ENCODE data around the gene IL11. TPM values are rescaled to one million over a fixed set of nuclear protein-coding genes. Genes with fewer than 3 reads are reported as not detected.

Gene IL11
- total and polyA plus RNA-seq, 10 donors = 0.04 to 0.23 (median 0.06) TPM; not detected in 7

DNA sequence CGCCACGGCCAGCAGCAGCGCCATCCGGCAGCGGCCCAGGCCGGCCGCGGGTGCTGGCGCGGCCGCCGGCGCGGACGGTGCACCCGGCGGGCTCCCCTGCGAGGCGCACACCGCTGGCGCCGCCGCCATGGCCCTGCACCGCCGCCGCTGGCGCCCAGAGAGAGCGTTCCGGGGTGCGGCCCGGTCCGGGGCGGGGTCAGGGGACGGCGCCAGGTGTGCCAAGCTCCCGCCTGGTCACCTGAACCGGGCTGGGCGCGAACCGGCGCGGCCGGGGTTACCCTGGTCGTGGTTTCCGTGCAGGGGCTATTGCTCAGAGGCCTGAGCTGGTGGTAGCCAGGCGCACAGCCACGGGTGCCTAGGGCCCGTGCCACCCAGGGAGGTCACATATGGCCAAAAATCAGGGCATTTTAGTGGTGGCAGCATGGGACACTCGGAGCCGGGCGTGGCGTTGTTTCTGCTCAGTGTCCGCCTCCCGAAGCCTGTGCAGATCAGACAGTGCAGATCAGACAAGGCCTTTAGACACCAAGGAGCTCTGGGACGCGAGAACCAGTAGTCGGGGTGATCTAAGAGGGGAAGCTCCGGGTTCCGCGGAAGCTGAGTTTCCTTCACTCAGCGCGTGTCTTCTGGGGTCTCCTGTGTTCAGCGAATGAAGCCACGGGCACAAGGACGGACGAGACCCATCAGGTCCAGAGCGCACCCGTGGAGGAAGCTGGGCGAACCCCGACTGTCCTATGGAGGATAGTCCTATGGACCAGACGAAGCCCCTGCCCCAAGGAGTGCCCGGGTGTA is 14.1 kb upstream of the IL11 start, which contains the start of gene TMEM238:
TSS of gene TMEM238 (minus strand) at position 162 of the 789 bp plus-strand sequence. CDS start at position 129, 33 bp downstream.
- TF ChIP-seq POLR2A (IDR thresholded peaks at IDR 0.05) = no peak
- no peak for TF ChIP-seq POLR2AphosphoS5 (IDR thresholded peaks at IDR 0.05)
- TF ChIP-seq, protein P1, sequence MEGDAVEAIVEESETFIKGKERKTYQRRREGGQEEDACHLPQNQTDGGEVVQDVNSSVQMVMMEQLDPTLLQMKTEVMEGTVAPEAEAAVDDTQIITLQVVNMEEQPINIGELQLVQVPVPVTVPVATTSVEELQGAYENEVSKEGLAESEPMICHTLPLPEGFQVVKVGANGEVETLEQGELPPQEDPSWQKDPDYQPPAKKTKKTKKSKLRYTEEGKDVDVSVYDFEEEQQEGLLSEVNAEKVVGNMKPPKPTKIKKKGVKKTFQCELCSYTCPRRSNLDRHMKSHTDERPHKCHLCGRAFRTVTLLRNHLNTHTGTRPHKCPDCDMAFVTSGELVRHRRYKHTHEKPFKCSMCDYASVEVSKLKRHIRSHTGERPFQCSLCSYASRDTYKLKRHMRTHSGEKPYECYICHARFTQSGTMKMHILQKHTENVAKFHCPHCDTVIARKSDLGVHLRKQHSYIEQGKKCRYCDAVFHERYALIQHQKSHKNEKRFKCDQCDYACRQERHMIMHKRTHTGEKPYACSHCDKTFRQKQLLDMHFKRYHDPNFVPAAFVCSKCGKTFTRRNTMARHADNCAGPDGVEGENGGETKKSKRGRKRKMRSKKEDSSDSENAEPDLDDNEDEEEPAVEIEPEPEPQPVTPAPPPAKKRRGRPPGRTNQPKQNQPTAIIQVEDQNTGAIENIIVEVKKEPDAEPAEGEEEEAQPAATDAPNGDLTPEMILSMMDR (IDR thresholded peaks at IDR 0.05 in 8 of 11, conservative IDR thresholded peaks at IDR 0.05 in 3 of 11) = no peak
- 1 to 17% (median 12%) methylated on average over 36 to 72 of the region's 72 CpGs for WGBS, 5 donors
- peaks cover 37 to 58% (median 50%) of the 10 kb centered on the region in 6 donors for H3K4me1 ChIP-seq
- peak within 1 kb of the TSS; percentile 88 to 96 (median 93) for H3K27ac ChIP-seq
- peaks cover 4 to 29% (median 25%) of the 10 kb centered on the region in 6 donors for H3K36me3 ChIP-seq
- DNase-seq = peak; percentile 91
- no peaks in the 10 kb centered on the region for H3K9me3 ChIP-seq
- no peaks in the 10 kb centered on the region for H3K27me3 ChIP-seq (replicated peaks in 1 of 7)
- peak within 1 kb of the TSS; percentile 33 to 95 (median 85) for H3K4me3 ChIP-seq
- intact Hi-C loops (cut with DNase I; ENCODE audit: low total_unique reads) = no loop called here

DNA sequence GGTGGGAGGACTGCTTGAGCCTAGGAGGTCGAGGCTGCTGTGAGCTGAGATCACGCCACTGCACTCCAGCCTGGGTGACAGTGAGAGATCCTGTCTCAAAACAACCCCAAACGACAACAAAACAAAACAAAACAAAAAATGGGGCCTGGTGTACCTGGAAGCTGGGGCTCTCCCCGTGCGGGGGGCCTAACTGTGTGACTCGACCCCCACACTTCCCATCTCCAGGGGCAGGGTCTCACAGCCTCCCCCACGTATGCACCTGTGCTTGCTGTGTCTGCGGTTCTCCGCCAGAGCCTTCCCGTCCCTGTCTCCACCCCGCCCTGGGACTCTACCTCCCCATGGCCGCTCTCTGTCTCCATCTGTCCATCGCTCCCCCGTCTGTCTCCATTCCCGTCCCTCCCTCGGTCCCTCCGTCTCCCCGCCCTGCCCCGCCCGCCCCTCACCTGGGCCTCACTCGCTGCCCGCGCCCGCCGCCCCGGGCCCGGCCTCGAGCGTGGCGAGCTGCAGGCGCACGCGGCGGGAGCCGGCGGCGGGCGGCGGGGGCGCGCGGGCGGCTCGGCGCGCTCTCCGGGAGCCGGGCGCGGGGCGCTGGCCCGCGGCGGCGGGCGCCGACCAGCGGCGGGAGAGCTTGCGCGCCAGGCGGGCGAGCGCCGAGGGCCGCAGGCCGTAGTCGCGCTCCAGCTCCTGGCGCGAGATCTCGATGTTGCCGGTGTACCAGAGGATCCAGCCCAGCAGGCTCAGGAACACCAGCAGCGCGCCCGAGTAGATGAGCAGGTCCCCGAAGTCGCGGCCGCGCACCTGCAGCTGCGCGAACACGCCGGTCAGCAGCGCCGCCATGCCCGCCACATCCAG is 13.2 kb upstream of the IL11 start:
- Histone ChIP-seq H3K9me3 (no peaks in the 10 kb centered on the region), H3K4me1 (peaks cover 33 to 49% (median 42%) of the 10 kb centered on the region in 6 donors), H3K27me3 (replicated peaks in 1 of 7) (no peaks in the 10 kb centered on the region), H3K36me3 (peaks cover under 1 to 20% (median 17%) of the 10 kb centered on the region in 6 donors), H3K4me3 (peak overlapping the region; percentile 33 to 95 (median 80)), H3K27ac (peak overlapping the region; percentile 88 to 96 (median 93))
- TF ChIP-seq, protein P1 (IDR thresholded peaks at IDR 0.05 in 8 of 11, conservative IDR thresholded peaks at IDR 0.05 in 3 of 11) = peak in 4 of 11 experiments; percentile 21 to 48 (median 35)
- peak; percentile 35 to 69 (median 64) for TF ChIP-seq POLR2AphosphoS5 (IDR thresholded peaks at IDR 0.05)
- TF ChIP-seq POLR2A (IDR thresholded peaks at IDR 0.05) = no peak
- peak; percentile 89 for DNase-seq
- intact Hi-C loops (cut with DNase I; ENCODE audit: low total_unique reads) = no loop called here
- 2 to 7% (median 4%) methylated on average over 41 to 88 of the region's 88 CpGs for WGBS, 5 donors

DNA sequence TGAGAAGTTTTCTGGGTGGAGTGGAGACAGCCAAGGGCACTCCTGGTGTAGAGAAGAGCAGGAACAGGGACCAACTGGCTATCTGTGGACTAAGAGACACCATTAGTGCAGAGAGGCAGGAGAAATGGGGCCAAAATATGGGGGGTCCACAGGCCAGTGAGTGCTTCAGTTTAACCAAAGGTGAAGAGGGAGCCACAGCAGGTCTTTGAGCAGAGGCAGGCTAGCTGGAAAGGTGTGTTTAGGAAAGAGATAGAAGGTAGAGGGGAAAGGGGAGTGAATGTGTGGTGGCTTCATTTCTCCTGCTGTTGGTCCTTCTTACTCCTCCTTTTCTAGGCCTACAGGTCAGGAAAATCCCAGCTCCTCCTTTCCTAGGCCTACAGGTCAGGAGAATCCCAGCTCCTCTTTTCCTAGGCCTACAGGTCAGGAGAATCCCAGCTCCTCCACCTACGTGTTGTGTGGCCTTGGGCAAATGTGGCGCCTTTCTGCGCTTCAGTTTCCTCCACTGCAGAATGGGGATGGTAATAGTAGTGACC is 12.3 kb upstream of the IL11 start:
- 83 to 96% (median 92%) methylated on average over 3 of the region's 3 CpGs for WGBS, 5 donors
- Histone ChIP-seq H3K9me3 (no peaks in the 10 kb centered on the region), H3K27me3 (replicated peaks in 1 of 7) (peaks cover 0 to 5% (median 3%) of the 10 kb centered on the region in 7 donors), H3K27ac (peak overlapping the region in 1 of 8 donors; percentile 92), H3K4me3 (no peak overlapping the region), H3K36me3 (peaks cover 0 to 11% (median 8%) of the 10 kb centered on the region in 6 donors), H3K4me1 (peaks cover 24 to 40% (median 33%) of the 10 kb centered on the region in 6 donors)
- intact Hi-C loops (cut with DNase I; ENCODE audit: low total_unique reads) = no loop called here
- TF ChIP-seq POLR2A (IDR thresholded peaks at IDR 0.05) = no peak
- TF ChIP-seq POLR2AphosphoS5 (IDR thresholded peaks at IDR 0.05) = no peak
- TF ChIP-seq, protein P1 (IDR thresholded peaks at IDR 0.05 in 8 of 11, conservative IDR thresholded peaks at IDR 0.05 in 3 of 11) = no peak
- no peak for DNase-seq
